Measurements from ENCODE around the gene CUL3. TPM values are rescaled to one million over a fixed set of nuclear protein-coding genes. Genes with fewer than 3 reads are reported as not detected.

CUL3 gene
- total RNA-seq, 6 donors from 2014 or later, result 24.6 to 117 (median 58.0) TPM

- ATAC-seq (ENCODE audit: low FRiP score in 2 of 2), result no peak
- 93 to 94% methylated on average over 10 of the region's 10 CpGs for WGBS, 2 donors
These were observed 127.6 kb downstream of the CUL3 start for GRCh38 chr2:224457408-224458096.

GRCh38 chr2:224453892-224454291 is 131.3 kb downstream of the CUL3 start:
- TF ChIP-seq POLR2AphosphoS5 (IDR thresholded peaks at IDR 0.05), result no peak
- TF ChIP-seq EP300 (IDR thresholded peaks at IDR 0.05), result no peak
- no peak for TF ChIP-seq CTCF (IDR thresholded peaks at IDR 0.05)
- no peak for TF ChIP-seq POLR2A (IDR thresholded peaks at IDR 0.05)
- Histone ChIP-seq H3K27me3 (no peaks in the 10 kb centered on the region), H3K36me3 (no peaks in the 10 kb centered on the region), H3K4me1 (no peaks in the 10 kb centered on the region), H3K27ac (no peak overlapping the region), H3K9me3 (no peaks in the 10 kb centered on the region), H3K4me3 (no peak overlapping the region)
- DNase-seq (no peak), ATAC-seq (ENCODE audit: low FRiP score in 2 of 2) (no peak)
- WGBS, 2 donors, result 93 to 98% methylated on average over 3 of the region's 3 CpGs

More at GRCh38 chr2:224457408-224458096, 127.6 kb downstream of the CUL3 start:
- H3K27ac ChIP-seq, result no peak overlapping the region
- no peaks in the 10 kb centered on the region for H3K9me3 ChIP-seq
- DNase-seq, result no peak
- H3K36me3 ChIP-seq, result no peaks in the 10 kb centered on the region
- H3K4me1 ChIP-seq, result no peaks in the 10 kb centered on the region
- no peaks in the 10 kb centered on the region for H3K27me3 ChIP-seq
- TF ChIP-seq POLR2A (IDR thresholded peaks at IDR 0.05) (no peak), POLR2AphosphoS5 (IDR thresholded peaks at IDR 0.05) (no peak), CTCF (IDR thresholded peaks at IDR 0.05) (no peak), EP300 (IDR thresholded peaks at IDR 0.05) (no peak)
- H3K4me3 ChIP-seq, result no peak overlapping the region

GRCh38 chr2:224449212-224450147 is 135.7 kb downstream of the CUL3 start:
- H3K36me3 ChIP-seq, result no peaks in the 10 kb centered on the region
- no peaks in the 10 kb centered on the region for H3K9me3 ChIP-seq
- no peaks in the 10 kb centered on the region for H3K27me3 ChIP-seq
- no peak for TF ChIP-seq POLR2A (IDR thresholded peaks at IDR 0.05)
- TF ChIP-seq CTCF (IDR thresholded peaks at IDR 0.05), result peak; percentile 29 to 47 (median 41)
- H3K4me1 ChIP-seq, result no peaks in the 10 kb centered on the region
- H3K4me3 ChIP-seq, result no peak overlapping the region
- ATAC-seq (ENCODE audit: low FRiP score in 2 of 2) (peak in 1 of 2 donors; percentile 36), DNase-seq (no peak)
- 48 to 52% methylated on average over 4 of the region's 4 CpGs for WGBS, 2 donors
- H3K27ac ChIP-seq, result no peak overlapping the region

GRCh38 chr2:224448236-224448635 is 136.9 kb downstream of the CUL3 start:
- H3K27me3 ChIP-seq, result no peaks in the 10 kb centered on the region
- H3K4me1 ChIP-seq, result no peaks in the 10 kb centered on the region
- ATAC-seq (ENCODE audit: low FRiP score in 2 of 2), result no peak
- DNase-seq, result no peak
- no peak overlapping the region for H3K4me3 ChIP-seq
- H3K9me3 ChIP-seq, result no peaks in the 10 kb centered on the region
- WGBS, 2 donors, result 96 to 100% methylated on average over 1 of the region's 1 CpG
- no peaks in the 10 kb centered on the region for H3K36me3 ChIP-seq
- no peak overlapping the region for H3K27ac ChIP-seq
- TF ChIP-seq POLR2AphosphoS5 (IDR thresholded peaks at IDR 0.05) (no peak), POLR2A (IDR thresholded peaks at IDR 0.05) (no peak), CTCF (IDR thresholded peaks at IDR 0.05) (no peak), EP300 (IDR thresholded peaks at IDR 0.05) (no peak)
